ENCODE data around the gene NHSL1.
A peak's percentile ranks its signal among the peaks of the same experiment; 100 is the strongest.

NHSL1 gene

DNA sequence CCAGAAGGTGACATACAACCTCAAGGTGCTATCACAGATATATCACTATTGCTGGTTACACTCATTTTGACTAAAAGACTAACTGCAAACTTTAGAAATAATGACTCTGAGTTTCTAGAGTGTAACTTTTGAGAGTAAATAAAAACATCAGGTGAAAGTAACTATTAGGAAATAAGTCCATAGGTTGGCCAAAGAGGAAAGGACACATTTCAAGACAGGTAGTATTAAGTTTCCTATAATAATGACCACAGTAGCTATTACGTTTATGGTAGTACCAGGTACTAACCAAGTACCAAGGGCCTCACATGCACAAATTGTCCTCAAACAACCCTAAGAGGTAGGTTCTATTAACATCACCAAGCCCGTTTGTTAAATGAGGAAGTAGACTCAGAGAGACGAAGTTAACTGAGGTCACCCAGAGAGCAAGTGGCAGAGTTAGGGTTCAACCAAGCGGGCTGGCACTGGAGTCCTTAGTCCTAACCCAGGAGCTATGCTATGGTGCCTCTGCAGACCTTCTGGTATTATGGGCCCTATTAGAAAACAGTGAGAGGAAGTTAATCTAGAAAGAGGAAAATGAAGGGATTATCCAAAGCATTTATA is 58.4 kb downstream of the NHSL1 start:
- TF ChIP-seq POLR2AphosphoS5 (IDR thresholded peaks at IDR 0.05; ENCODE audit: low read depth, low read length) (no peak; the same call in 1 of the 2 replicates), SIN3A (IDR thresholded peaks at IDR 0.05; ENCODE audit: borderline replicate concordance, insufficient read depth, low read length) (no peak)

GRCh38 chr6:138440296-138440695 is 59.0 kb downstream of the NHSL1 start:
- TF ChIP-seq FOXP2 (optimal IDR thresholded peaks at IDR 0.05; ENCODE audit: borderline replicate concordance, extremely low read depth, extremely low read length, insufficient read depth): no peak
- TF ChIP-seq TAF1 (IDR thresholded peaks at IDR 0.05; ENCODE audit: borderline replicate concordance, insufficient read depth, low read length): no peak
- no peak for TF ChIP-seq SIN3A (IDR thresholded peaks at IDR 0.05; ENCODE audit: borderline replicate concordance, insufficient read depth, low read length)
- TF ChIP-seq, protein P1, sequence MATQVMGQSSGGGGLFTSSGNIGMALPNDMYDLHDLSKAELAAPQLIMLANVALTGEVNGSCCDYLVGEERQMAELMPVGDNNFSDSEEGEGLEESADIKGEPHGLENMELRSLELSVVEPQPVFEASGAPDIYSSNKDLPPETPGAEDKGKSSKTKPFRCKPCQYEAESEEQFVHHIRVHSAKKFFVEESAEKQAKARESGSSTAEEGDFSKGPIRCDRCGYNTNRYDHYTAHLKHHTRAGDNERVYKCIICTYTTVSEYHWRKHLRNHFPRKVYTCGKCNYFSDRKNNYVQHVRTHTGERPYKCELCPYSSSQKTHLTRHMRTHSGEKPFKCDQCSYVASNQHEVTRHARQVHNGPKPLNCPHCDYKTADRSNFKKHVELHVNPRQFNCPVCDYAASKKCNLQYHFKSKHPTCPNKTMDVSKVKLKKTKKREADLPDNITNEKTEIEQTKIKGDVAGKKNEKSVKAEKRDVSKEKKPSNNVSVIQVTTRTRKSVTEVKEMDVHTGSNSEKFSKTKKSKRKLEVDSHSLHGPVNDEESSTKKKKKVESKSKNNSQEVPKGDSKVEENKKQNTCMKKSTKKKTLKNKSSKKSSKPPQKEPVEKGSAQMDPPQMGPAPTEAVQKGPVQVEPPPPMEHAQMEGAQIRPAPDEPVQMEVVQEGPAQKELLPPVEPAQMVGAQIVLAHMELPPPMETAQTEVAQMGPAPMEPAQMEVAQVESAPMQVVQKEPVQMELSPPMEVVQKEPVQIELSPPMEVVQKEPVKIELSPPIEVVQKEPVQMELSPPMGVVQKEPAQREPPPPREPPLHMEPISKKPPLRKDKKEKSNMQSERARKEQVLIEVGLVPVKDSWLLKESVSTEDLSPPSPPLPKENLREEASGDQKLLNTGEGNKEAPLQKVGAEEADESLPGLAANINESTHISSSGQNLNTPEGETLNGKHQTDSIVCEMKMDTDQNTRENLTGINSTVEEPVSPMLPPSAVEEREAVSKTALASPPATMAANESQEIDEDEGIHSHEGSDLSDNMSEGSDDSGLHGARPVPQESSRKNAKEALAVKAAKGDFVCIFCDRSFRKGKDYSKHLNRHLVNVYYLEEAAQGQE (IDR thresholded peaks at IDR 0.05; ENCODE audit: insufficient read depth in 1 of 2, low read depth in 2 of 2, low read length in 2 of 2): no peak

- no peak for TF ChIP-seq FOXP2 (optimal IDR thresholded peaks at IDR 0.05; ENCODE audit: borderline replicate concordance, extremely low read depth, extremely low read length, insufficient read depth)
- TF ChIP-seq POLR2AphosphoS5 (IDR thresholded peaks at IDR 0.05; ENCODE audit: low read depth, low read length): 0 out of 2 replicates have a peak, but pooled peaks have one; percentile 14
These were observed 59.7 kb downstream of the NHSL1 start for GRCh38 chr6:138439546-138439945.

- no peak for TF ChIP-seq TAF1 (IDR thresholded peaks at IDR 0.05; ENCODE audit: borderline replicate concordance, insufficient read depth, low read length)
- TF ChIP-seq POLR2AphosphoS5 (IDR thresholded peaks at IDR 0.05; ENCODE audit: low read depth, low read length): no peak
- TF ChIP-seq, protein P1 (IDR thresholded peaks at IDR 0.05; ENCODE audit: insufficient read depth in 1 of 2, low read depth in 2 of 2, low read length in 2 of 2): no peak
- no peak for TF ChIP-seq FOXP2 (optimal IDR thresholded peaks at IDR 0.05; ENCODE audit: borderline replicate concordance, extremely low read depth, extremely low read length, insufficient read depth)
- no peak for TF ChIP-seq SIN3A (IDR thresholded peaks at IDR 0.05; ENCODE audit: borderline replicate concordance, insufficient read depth, low read length)
These were observed 64.4 kb downstream of the NHSL1 start for GRCh38 chr6:138434925-138435324.

- TF ChIP-seq POLR2AphosphoS5 (IDR thresholded peaks at IDR 0.05; ENCODE audit: low read depth, low read length) (no peak; the same call in 1 of the 2 replicates), TAF1 (IDR thresholded peaks at IDR 0.05; ENCODE audit: borderline replicate concordance, insufficient read depth, low read length) (no peak), FOXP2 (optimal IDR thresholded peaks at IDR 0.05; ENCODE audit: borderline replicate concordance, extremely low read depth, extremely low read length, insufficient read depth) (no peak)
These were observed 65.2 kb downstream of the NHSL1 start for GRCh38 chr6:138434096-138434495.

- TF ChIP-seq FOXP2 (optimal IDR thresholded peaks at IDR 0.05; ENCODE audit: borderline replicate concordance, extremely low read depth, extremely low read length, insufficient read depth): no peak
- TF ChIP-seq POLR2AphosphoS5 (IDR thresholded peaks at IDR 0.05; ENCODE audit: low read depth, low read length): 0 out of 2 replicates have a peak, but pooled peaks have one; percentile 7
These were observed 67.3 kb downstream of the NHSL1 start for GRCh38 chr6:138432063-138432356.

GRCh38 chr6:138431256-138432062 is 67.8 kb downstream of the NHSL1 start:
- no peak for TF ChIP-seq SIN3A (IDR thresholded peaks at IDR 0.05; ENCODE audit: borderline replicate concordance, insufficient read depth, low read length)
- TF ChIP-seq FOXP2 (optimal IDR thresholded peaks at IDR 0.05; ENCODE audit: borderline replicate concordance, extremely low read depth, extremely low read length, insufficient read depth): no peak
